ENCODE results near the gene PRPF6. TPM values are rescaled to one million over a fixed set of nuclear protein-coding genes. Genes with fewer than 3 reads are reported as not detected.
A peak's percentile ranks its signal among the peaks of the same experiment; 100 is the strongest.

Gene PRPF6
- total and polyA plus RNA-seq, 2 of the 13 experiments (the other 11 are each of a cell fraction or from before 2014, with no cell fraction given) = 63.7 to 101 TPM

DNA sequence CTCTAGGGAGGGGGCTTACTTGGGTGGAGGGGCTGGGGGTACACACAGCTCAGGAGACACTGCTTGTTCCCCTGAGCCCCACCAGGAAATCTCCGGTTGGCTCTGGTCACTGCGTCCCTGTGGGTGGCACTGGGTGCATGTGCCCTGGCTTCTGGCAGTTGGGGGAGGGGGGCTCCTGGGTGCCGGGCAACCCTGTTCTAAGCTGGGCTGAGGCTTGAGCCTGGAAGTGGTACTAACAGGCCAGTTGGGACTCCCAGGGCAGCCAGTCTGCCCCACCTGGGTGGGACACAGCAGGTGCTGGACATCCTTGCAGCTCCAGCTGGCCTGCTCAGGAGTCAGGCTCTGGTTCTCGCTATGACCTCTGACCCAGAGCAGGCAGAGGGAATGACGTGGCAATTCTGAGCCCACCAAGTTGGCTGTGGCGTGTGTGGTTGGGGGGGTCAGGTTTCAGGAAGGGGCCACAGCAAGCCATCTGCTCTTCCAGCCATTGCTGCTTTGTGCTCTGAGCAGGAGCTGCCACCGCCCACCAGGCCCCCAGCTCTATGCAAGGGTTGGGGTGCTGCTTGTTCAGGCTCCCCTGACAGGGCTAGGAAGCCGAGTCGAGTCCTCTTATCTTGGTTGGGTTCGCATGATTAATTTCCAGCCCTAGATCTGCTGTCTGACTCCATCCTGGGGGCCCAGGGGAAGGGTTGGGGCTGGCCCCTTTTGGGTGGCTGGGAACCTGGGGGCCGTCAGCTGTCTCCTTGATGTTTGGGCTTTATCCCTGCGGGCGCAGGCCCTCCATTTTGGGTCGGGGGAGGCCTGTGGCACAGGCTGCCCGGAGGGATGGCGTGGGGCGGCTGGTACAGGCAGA lies 55.6 kb downstream of the PRPF6 start (continued):
- no peak for TF ChIP-seq ZSCAN9 (CRISPR knock-in tag; IDR thresholded peaks at IDR 0.05; ENCODE audit: borderline replicate concordance)
- no peak for TF ChIP-seq SOX6 (IDR thresholded peaks at IDR 0.05)
- TF ChIP-seq SOX6 (CRISPR knock-in tag; IDR thresholded peaks at IDR 0.05) = peak; percentile 34; the same call in 1 of the 2 replicates
- peak; percentile 98 for TF ChIP-seq ZNF235 (CRISPR knock-in tag; IDR thresholded peaks at IDR 0.05; ENCODE audit: borderline replicate concordance)
- peak; percentile 48; the same call in 1 of the 2 replicates for TF ChIP-seq ZNF670 (CRISPR knock-in tag; IDR thresholded peaks at IDR 0.05; ENCODE audit: borderline replicate concordance)
- peak; percentile 55; the same call in 1 of the 2 replicates for TF ChIP-seq HDAC1 (CRISPR knock-in tag; IDR thresholded peaks at IDR 0.05)
- TF ChIP-seq GLI4 (CRISPR knock-in tag; IDR thresholded peaks at IDR 0.05; ENCODE audit: borderline replicate concordance) = no peak
- TF ChIP-seq ZNF367 (CRISPR knock-in tag; IDR thresholded peaks at IDR 0.05; ENCODE audit: borderline replicate concordance) = no peak
- no peak; the same call in 1 of the 2 replicates for TF ChIP-seq ZNF772 (CRISPR knock-in tag; IDR thresholded peaks at IDR 0.05)
- peak; percentile 91 for TF ChIP-seq ZBTB46 (CRISPR knock-in tag; IDR thresholded peaks at IDR 0.05; ENCODE audit: borderline replicate concordance)
- 0 out of 2 replicates have a peak, but pooled peaks have one; percentile 10 for TF ChIP-seq ZHX2 (IDR thresholded peaks at IDR 0.05; ENCODE audit: low read depth)
- no peak for TF ChIP-seq ZHX2 (CRISPR knock-in tag; IDR thresholded peaks at IDR 0.05; ENCODE audit: borderline replicate concordance)
- TF ChIP-seq, protein P1, sequence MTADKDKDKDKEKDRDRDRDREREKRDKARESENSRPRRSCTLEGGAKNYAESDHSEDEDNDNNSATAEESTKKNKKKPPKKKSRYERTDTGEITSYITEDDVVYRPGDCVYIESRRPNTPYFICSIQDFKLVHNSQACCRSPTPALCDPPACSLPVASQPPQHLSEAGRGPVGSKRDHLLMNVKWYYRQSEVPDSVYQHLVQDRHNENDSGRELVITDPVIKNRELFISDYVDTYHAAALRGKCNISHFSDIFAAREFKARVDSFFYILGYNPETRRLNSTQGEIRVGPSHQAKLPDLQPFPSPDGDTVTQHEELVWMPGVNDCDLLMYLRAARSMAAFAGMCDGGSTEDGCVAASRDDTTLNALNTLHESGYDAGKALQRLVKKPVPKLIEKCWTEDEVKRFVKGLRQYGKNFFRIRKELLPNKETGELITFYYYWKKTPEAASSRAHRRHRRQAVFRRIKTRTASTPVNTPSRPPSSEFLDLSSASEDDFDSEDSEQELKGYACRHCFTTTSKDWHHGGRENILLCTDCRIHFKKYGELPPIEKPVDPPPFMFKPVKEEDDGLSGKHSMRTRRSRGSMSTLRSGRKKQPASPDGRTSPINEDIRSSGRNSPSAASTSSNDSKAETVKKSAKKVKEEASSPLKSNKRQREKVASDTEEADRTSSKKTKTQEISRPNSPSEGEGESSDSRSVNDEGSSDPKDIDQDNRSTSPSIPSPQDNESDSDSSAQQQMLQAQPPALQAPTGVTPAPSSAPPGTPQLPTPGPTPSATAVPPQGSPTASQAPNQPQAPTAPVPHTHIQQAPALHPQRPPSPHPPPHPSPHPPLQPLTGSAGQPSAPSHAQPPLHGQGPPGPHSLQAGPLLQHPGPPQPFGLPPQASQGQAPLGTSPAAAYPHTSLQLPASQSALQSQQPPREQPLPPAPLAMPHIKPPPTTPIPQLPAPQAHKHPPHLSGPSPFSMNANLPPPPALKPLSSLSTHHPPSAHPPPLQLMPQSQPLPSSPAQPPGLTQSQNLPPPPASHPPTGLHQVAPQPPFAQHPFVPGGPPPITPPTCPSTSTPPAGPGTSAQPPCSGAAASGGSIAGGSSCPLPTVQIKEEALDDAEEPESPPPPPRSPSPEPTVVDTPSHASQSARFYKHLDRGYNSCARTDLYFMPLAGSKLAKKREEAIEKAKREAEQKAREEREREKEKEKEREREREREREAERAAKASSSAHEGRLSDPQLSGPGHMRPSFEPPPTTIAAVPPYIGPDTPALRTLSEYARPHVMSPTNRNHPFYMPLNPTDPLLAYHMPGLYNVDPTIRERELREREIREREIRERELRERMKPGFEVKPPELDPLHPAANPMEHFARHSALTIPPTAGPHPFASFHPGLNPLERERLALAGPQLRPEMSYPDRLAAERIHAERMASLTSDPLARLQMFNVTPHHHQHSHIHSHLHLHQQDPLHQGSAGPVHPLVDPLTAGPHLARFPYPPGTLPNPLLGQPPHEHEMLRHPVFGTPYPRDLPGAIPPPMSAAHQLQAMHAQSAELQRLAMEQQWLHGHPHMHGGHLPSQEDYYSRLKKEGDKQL (CRISPR knock-in tag; IDR thresholded peaks at IDR 0.05; ENCODE audit: low read depth) = no peak
- TF ChIP-seq KLF9 (CRISPR knock-in tag; IDR thresholded peaks at IDR 0.05; ENCODE audit: low read depth) = no peak
- TF ChIP-seq NFE2L2 (IDR thresholded peaks at IDR 0.05; ENCODE audit: low read length) = peak; percentile 96

All from HepG2 (cell line).